Activated naive CD4-positive, alpha-beta T cell treated with Interleukin-2 at 50 U/mL for 16 hours (primary cell): ENCODE results near the gene PTMA.
"Not testable (repeated sequence)": the region's sequence is repeated elsewhere in the genome, so short reads cannot be mapped to it uniquely, and the experiment has no call there.

Source experiments
- DNase-seq: peaks from one replicate; pipeline ENCODE4 v3.0.0-alpha.2; 2020

Gene PTMA

GRCh38 chr2:231701456-231702373 is 6.6 kb upstream of the PTMA start:
- no peak for DNase-seq

- DNase-seq: no peak
Observed at GRCh38 chr2:231704017-231704416, 4.3 kb upstream of the PTMA start.

- peak; percentile 96 for DNase-seq
Observed at GRCh38 chr2:231706731-231707624, 1.3 kb upstream of the PTMA start.

- peak; percentile 63 for DNase-seq
Observed at GRCh38 chr2:231707625-231707926, 749 bp upstream of the PTMA start.

- peak; percentile 62 for DNase-seq
Observed at GRCh38 chr2:231708773-231709635, 679 bp downstream of the PTMA start.

GRCh38 chr2:231709636-231709980 is 1.3 kb downstream of the PTMA start:
- DNase-seq: no peak

GRCh38 chr2:231709981-231710798 is 1.9 kb downstream of the PTMA start:
- peak; percentile 89 for DNase-seq

GRCh38 chr2:231710799-231711676 is 2.7 kb downstream of the PTMA start:
- peak; percentile 17 for DNase-seq

GRCh38 chr2:231711677-231712450 is 3.5 kb downstream of the PTMA start:
- DNase-seq: peak; percentile 33

GRCh38 chr2:231712451-231713021 is 4.2 kb downstream of the PTMA start:
- DNase-seq: peak; percentile 75

- not testable (repeated sequence) for DNase-seq
Observed at GRCh38 chr2:231713406-231713729, 5.0 kb downstream of the PTMA start.

- peak; percentile 90 for DNase-seq
Observed at GRCh38 chr2:231713730-231714638, 5.7 kb downstream of the PTMA start.

- peak; percentile 82 for DNase-seq
Observed at GRCh38 chr2:231714639-231715498, 6.5 kb downstream of the PTMA start.

GRCh38 chr2:231715499-231715837 is 7.1 kb downstream of the PTMA start:
- no peak for DNase-seq

GRCh38 chr2:231715988-231716616 is 7.8 kb downstream of the PTMA start:
- no peak for DNase-seq

- DNase-seq: no peak
Observed at GRCh38 chr2:231716666-231717280, 8.4 kb downstream of the PTMA start.
